Heart left ventricle (tissue), 13 donors: ENCODE results near the gene GLIPR1L2.
"Not testable (repeated sequence)": the region's sequence is repeated elsewhere in the genome, so short reads cannot be mapped to it uniquely, and the experiment has no call there.

Source experiments
- CTCF ChIP-seq, 12 donors: fragments of 200-600 bp; sonication (generic) in 4 of 12; IDR thresholded peaks; one replicate each; pipeline versions ENCODE4 v1.5.0 to v1.8.0; 2018 to 2022; ENCODE audit warnings: antibody characterized with exemption in 12 of 12, mild to moderate bottlenecking in 5 of 12
- POLR2A ChIP-seq, 2 donors: fragments of 450-650 bp; IDR thresholded peaks; one replicate each; pipeline ENCODE4 v1.6.1; 2017; ENCODE audit warnings: antibody characterized with exemption in 2 of 2, mild to moderate bottlenecking in 2 of 2, moderate library complexity in 2 of 2
- donor health status: ischemic (EF 13 %, LVEDD 7.1; RV severe dilation, severe dysfunction).
- donor health status: DM: no; HTN: yes; CAD: no.
- donor health status: DM: no; HTN: no; CAD: no.
- donor health status: ischemic (EF 25% LVEDD 6.9; RV normal size, moderate dysfunction).
- donor health status: ischemic (EF 25% LVEDD 5.7; RV mildly dilated, moderate dysfunction).
- donor health status: ischemic (EF 35%, LVEDD 5.7; RV mildly dilated, moderate dysfunction).
- donor health status: nonischemic (EF 11% LVEDD 7.7; RV severe dilation, severe dysfunction).
- donor health status: DM: yes; HTN: yes; CAD: no.
- donor health status: PGD.
- donor health status: ischemic (EF 29% LVEDD 5.4; RV normal size, mild dysfunction).
- donor health status: nonischemic (EF 23%, LVEDD 6.1; RV moderate dilation, normal function).

GRCh38 chr12:75346215-75346614 is 44.7 kb upstream of the GLIPR1L2 start:
- TF ChIP-seq POLR2A, CTCF (IDR thresholded peaks at IDR 0.05): not testable (repeated sequence)
